Effector memory CD8-positive, alpha-beta T cell (primary cell): ENCODE measurements around the gene GID8.

Source experiments
- ATAC-seq: fragments of 150-1000 bp; cut with Tn5 transposase; replicated peaks from 2 replicates; pipeline ENCODE4 v1.10.0; 2021; ENCODE audit warnings: mild to moderate bottlenecking, moderate library complexity
- DNase-seq, 3 experiments: peaks; one replicate each; pipeline ENCODE4 v3.0.0; 2021
- H3K27ac Mint-ChIP-seq, 2 donors: one replicate each; pipeline ENCODE4 v1.8.0; 2022; ENCODE audit warnings: mild to moderate bottlenecking in 2 of 2, mixed read lengths in 2 of 2, moderate library complexity in 2 of 2
- H3K27me3 Mint-ChIP-seq, 2 donors: one replicate each; pipeline ENCODE4 v1.8.0; 2022; ENCODE audit warnings: mixed read lengths in 2 of 2
- H3K36me3 Mint-ChIP-seq: one replicate; pipeline ENCODE4 v1.8.0; 2022; ENCODE audit warnings: mild to moderate bottlenecking, moderate library complexity, mixed read lengths; ENCODE audit not compliant: insufficient read depth
- H3K4me1 Mint-ChIP-seq, 2 donors: one replicate each; pipeline ENCODE4 v1.8.0; 2022; ENCODE audit warnings: low read depth in 2 of 2, mixed read lengths in 2 of 2
- H3K4me3 Mint-ChIP-seq, 2 donors: one replicate each; pipeline ENCODE4 v1.8.0; 2022; ENCODE audit warnings: mild to moderate bottlenecking in 2 of 2, mixed read lengths in 2 of 2, moderate library complexity in 2 of 2
- H3K9me3 Mint-ChIP-seq, 2 donors: one replicate each; pipeline ENCODE4 v1.8.0; 2022; ENCODE audit warnings: mixed read lengths in 2 of 2

GID8 gene

GRCh38 chr20:62980970-62981369 is 43.0 kb downstream of the GID8 start:
- Mint-ChIP-seq H3K4me3 (peak overlapping the region in 1 of 2 donors; percentile 23), H3K4me1 (peaks cover 34 to 35% of the 10 kb centered on the region in 2 donors), H3K36me3 (peaks cover 7% of the 10 kb centered on the region), H3K9me3 (no peaks in the 10 kb centered on the region), H3K27me3 (peaks cover 61 to 93% of the 10 kb centered on the region in 2 donors), H3K27ac (no peak overlapping the region)
- ATAC-seq: peak; percentile 6
- peak in 2 of 3 experiments; percentile 22 to 26 for DNase-seq

GRCh38 chr20:62982124-62983075 is 44.5 kb downstream of the GID8 start:
- H3K36me3 Mint-ChIP-seq: peaks cover 7% of the 10 kb centered on the region
- DNase-seq: no peak
- no peak for ATAC-seq
- peak overlapping the region; percentile 23 to 54 for H3K4me3 Mint-ChIP-seq
- H3K9me3 Mint-ChIP-seq: no peaks in the 10 kb centered on the region
- H3K27me3 Mint-ChIP-seq: peaks cover 54 to 96% of the 10 kb centered on the region in 2 donors
- H3K27ac Mint-ChIP-seq: no peak overlapping the region
- H3K4me1 Mint-ChIP-seq: peaks cover 27 to 36% of the 10 kb centered on the region in 2 donors

GRCh38 chr20:62983210-62983609 is 45.3 kb downstream of the GID8 start:
- peaks cover 3% of the 10 kb centered on the region for H3K36me3 Mint-ChIP-seq
- H3K27me3 Mint-ChIP-seq: peaks cover 54 to 89% of the 10 kb centered on the region in 2 donors
- no peaks in the 10 kb centered on the region for H3K9me3 Mint-ChIP-seq
- no peak overlapping the region for H3K4me3 Mint-ChIP-seq
- DNase-seq: no peak
- no peak for ATAC-seq
- peaks cover 21 to 29% of the 10 kb centered on the region in 2 donors for H3K4me1 Mint-ChIP-seq
- H3K27ac Mint-ChIP-seq: no peak overlapping the region

DNA sequence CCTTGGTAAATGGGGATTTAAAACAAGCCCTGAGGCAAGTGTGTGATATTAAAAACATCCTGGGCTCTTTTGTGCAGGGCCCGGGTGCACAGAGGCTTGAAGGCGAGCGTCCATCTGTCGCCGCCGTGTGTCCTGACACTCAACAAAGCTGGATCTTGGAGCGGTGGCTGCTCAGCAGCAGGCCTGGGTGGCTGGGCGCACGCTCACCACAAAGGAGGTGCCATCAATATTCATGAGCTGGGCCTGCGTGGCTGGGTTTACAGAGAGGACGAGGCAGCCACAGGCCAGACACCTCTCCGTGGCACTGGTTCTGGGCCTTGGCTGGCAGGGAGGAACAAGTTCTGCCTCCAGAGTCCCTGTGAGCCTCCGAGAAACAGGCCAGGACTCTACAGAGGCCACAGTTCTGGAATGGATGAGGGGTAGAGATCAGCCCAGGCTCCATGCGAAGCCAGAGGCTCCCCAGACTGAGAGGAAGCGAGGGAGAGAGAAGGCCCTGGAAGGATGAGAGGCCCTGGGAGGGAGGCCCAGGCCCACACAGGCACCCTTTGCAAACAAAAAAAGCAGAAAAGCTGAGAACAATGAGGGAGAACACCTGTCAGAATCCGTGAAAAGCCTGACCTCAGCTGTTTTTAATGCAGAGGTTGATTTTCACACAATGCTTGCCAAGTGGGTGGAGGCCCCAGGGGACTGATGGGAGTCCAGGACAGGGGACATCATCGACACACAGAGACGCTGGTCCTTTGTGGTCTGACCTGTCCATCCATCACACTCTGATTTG is 46.9 kb downstream of the GID8 start:
- peak overlapping the region in 1 of 2 donors; percentile 49 for H3K27ac Mint-ChIP-seq
- ATAC-seq (no peak), DNase-seq (no peak)
- peaks cover 48 to 73% of the 10 kb centered on the region in 2 donors for H3K27me3 Mint-ChIP-seq
- H3K4me3 Mint-ChIP-seq: no peak overlapping the region
- H3K4me1 Mint-ChIP-seq: peaks cover 21 to 25% of the 10 kb centered on the region in 2 donors
- H3K36me3 Mint-ChIP-seq: peaks cover 3% of the 10 kb centered on the region
- no peaks in the 10 kb centered on the region for H3K9me3 Mint-ChIP-seq

GRCh38 chr20:62985444-62985778 is 47.5 kb downstream of the GID8 start:
- H3K27me3 Mint-ChIP-seq: peaks cover 42 to 73% of the 10 kb centered on the region in 2 donors
- ATAC-seq: no peak
- H3K9me3 Mint-ChIP-seq: no peaks in the 10 kb centered on the region
- peaks cover 3% of the 10 kb centered on the region for H3K36me3 Mint-ChIP-seq
- no peak overlapping the region for H3K27ac Mint-ChIP-seq
- no peak overlapping the region for H3K4me3 Mint-ChIP-seq
- DNase-seq: no peak
- peaks cover 21 to 24% of the 10 kb centered on the region in 2 donors for H3K4me1 Mint-ChIP-seq

- Mint-ChIP-seq H3K27ac (no peak overlapping the region), H3K36me3 (peaks cover 3% of the 10 kb centered on the region), H3K4me1 (peaks cover 16 to 21% of the 10 kb centered on the region in 2 donors), H3K9me3 (no peaks in the 10 kb centered on the region), H3K4me3 (no peak overlapping the region), H3K27me3 (peaks cover 43 to 74% of the 10 kb centered on the region in 2 donors)
- ATAC-seq (no peak), DNase-seq (no peak)
Measured at GRCh38 chr20:62986257-62986800, 48.4 kb downstream of the GID8 start.

DNA sequence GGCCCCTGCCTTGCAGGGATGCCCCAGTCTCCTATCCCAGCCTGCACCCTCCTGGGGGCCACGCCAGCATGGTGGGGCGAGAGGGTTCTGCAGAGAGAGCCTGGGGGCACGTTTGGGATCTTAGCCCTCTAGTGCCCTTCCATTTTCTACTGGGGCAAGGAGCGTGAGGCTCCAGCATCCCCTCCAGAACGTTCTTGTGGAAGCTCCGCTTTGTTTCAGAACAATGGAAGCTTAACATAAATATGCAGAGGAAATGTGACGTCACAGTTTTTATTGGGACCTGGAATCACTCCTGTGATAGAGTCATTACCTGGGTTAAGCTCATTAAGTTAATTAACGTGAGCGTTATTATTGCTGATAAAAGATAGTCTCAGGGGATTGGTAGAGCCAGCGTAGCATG is 49.2 kb downstream of the GID8 start:
- no peak for ATAC-seq
- Mint-ChIP-seq H3K36me3 (peaks cover 3% of the 10 kb centered on the region), H3K9me3 (no peaks in the 10 kb centered on the region), H3K27ac (no peak overlapping the region), H3K4me3 (no peak overlapping the region), H3K4me1 (peaks cover 10 to 16% of the 10 kb centered on the region in 2 donors), H3K27me3 (peaks cover 37 to 74% of the 10 kb centered on the region in 2 donors)
- no peak for DNase-seq

GRCh38 chr20:62989201-62989601 is 51.3 kb downstream of the GID8 start:
- peak overlapping the region; percentile 30 to 46 for H3K4me3 Mint-ChIP-seq
- H3K27me3 Mint-ChIP-seq: peaks cover 27 to 65% of the 10 kb centered on the region in 2 donors
- DNase-seq (no peak), ATAC-seq (peak; percentile 48)
- no peak overlapping the region for H3K27ac Mint-ChIP-seq
- peaks cover 3% of the 10 kb centered on the region for H3K36me3 Mint-ChIP-seq
- peaks cover 4% of the 10 kb centered on the region in 2 donors for H3K4me1 Mint-ChIP-seq
- H3K9me3 Mint-ChIP-seq: no peaks in the 10 kb centered on the region

GRCh38 chr20:62990306-62990825 is 52.4 kb downstream of the GID8 start:
- peaks cover 4% of the 10 kb centered on the region in 2 donors for H3K4me1 Mint-ChIP-seq
- H3K9me3 Mint-ChIP-seq: no peaks in the 10 kb centered on the region
- no peaks in the 10 kb centered on the region for H3K36me3 Mint-ChIP-seq
- no peak for DNase-seq
- no peak overlapping the region for H3K4me3 Mint-ChIP-seq
- ATAC-seq: no peak
- no peak overlapping the region for H3K27ac Mint-ChIP-seq
- H3K27me3 Mint-ChIP-seq: peaks cover 29 to 65% of the 10 kb centered on the region in 2 donors

GRCh38 chr20:62991196-62991807 is 53.4 kb downstream of the GID8 start:
- no peak for DNase-seq
- H3K9me3 Mint-ChIP-seq: no peaks in the 10 kb centered on the region

DNA sequence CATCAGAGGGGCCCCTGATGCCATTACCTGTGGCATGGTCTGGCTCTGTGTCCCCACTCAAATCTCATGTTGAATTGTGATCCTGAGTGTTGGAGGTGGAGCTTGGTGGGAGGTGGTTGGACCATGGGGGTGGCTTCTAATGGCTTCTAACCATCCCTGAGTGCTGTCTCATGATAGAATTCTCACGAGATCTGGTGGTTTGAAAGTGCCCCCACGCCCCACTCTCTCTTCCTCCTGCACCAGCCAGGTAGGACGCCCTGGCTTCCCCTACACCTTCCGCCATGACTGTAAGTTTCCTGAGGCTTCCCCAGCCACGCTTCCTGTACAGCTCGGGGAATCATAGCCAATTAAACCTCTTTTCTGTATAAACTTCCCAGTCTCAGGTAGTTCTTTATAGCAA is 53.9 kb downstream of the GID8 start:
- Mint-ChIP-seq H3K36me3 (peaks cover 1% of the 10 kb centered on the region), H3K4me3 (no peak overlapping the region), H3K27ac (no peak overlapping the region), H3K4me1 (peaks cover 2 to 4% of the 10 kb centered on the region in 2 donors), H3K9me3 (no peaks in the 10 kb centered on the region), H3K27me3 (peaks cover 31 to 65% of the 10 kb centered on the region in 2 donors)
- ATAC-seq (no peak), DNase-seq (no peak)

More at GRCh38 chr20:62991196-62991807, 53.4 kb downstream of the GID8 start:
- H3K4me3 Mint-ChIP-seq: no peak overlapping the region
- H3K4me1 Mint-ChIP-seq: peaks cover 2 to 4% of the 10 kb centered on the region in 2 donors
- H3K27me3 Mint-ChIP-seq: peaks cover 31 to 66% of the 10 kb centered on the region in 2 donors
- no peak overlapping the region for H3K27ac Mint-ChIP-seq
- ATAC-seq: no peak
- H3K36me3 Mint-ChIP-seq: no peaks in the 10 kb centered on the region

DNA sequence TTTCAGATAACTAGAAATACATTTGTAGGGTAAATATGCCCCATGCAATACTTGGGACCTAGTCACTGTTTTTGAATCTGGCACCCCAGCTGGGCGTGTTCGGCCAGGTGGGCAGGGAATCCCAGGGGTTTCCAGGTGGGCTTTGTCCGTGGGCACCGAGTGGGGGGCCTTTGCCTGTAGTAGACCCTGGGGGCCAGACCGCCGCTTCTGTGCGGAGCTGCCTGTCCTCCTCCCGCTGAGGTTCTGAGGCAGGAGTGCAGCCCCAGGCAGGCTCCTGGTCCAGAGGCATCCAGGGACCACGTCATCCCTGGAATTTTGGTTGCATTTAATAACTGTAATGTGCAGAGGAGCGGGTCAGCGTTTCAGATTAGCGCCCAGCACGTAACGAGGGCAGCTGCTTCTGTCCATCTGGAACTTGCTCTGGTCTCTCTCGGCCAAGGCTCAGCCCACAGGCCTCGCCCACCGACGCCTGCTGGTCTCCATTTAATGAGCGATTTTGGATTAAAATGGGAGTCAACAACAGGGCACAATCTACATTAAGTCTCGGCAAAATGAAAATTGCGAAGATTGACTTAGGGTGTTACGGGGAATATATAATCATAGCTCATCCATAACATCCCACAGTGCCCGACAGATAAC is 56.0 kb downstream of the GID8 start:
- Mint-ChIP-seq H3K4me1 (peaks cover 1 to 2% of the 10 kb centered on the region in 2 donors), H3K9me3 (no peaks in the 10 kb centered on the region), H3K36me3 (peaks cover 4% of the 10 kb centered on the region), H3K4me3 (no peak overlapping the region), H3K27ac (no peak overlapping the region), H3K27me3 (peaks cover 49 to 77% of the 10 kb centered on the region in 2 donors)
- DNase-seq (no peak), ATAC-seq (no peak)
